Measurements from ENCODE around the gene IMMP2L.
A peak's percentile ranks its signal among the peaks of the same experiment; 100 is the strongest.
"Not testable (repeated sequence)": the region's sequence is repeated elsewhere in the genome, so short reads cannot be mapped to it uniquely, and the experiment has no call there.

IMMP2L gene

DNA sequence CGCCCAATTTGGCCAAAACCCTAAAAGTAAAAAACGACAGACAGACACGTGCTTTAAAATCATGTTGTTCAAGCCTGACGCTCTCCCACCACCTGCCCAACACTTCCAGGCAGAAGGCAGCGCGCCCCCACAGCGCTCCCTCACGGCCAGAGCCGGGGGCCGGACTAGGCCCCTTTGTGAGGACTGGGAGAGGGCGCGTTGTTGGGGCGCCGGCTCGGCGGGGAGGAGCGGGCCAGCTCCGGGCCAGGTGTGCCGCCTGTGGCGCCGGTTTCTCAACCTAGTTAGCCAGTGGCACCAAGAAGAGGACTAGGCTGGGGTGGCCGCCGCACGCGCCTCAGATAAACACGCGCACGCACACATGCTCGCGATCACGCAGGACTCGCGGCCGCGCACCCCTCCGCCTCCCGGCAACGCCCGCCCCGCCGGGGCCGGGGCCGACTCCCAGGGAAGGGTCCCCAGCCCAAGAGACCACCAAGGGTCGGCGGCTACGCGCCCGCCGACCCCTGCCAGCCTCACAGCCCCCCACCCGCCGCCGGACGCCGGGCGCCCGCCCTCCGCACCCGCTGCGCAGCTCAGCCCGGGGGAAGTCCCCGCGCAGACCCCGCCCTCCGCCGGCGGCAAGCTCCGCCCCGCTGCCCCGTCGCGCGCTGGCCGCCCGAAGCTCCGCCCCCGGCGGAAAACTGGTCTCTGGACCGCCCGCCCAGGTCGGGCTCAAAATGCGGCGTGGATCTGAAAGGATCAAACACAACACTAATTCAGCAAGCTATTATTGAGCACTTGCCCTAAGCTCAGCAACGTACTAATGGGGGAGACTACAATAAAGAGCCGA lies at the start of gene IMMP2L:
TSS of gene IMMP2L (minus strand) at position 589 of the 829 bp plus-strand sequence.
- peaks cover 1 to 7% of the 10 kb centered on the region in 2 donors for H3K27me3 Mint-ChIP-seq
- H3K4me3 Mint-ChIP-seq = peak within 1 kb of the TSS; percentile 90 to 95
- peaks cover 18 to 52% of the 10 kb centered on the region in 2 donors for H3K4me1 Mint-ChIP-seq
- peak; percentile 91 for DNase-seq
- H3K9me3 Mint-ChIP-seq = peaks cover 0 to 1% of the 10 kb centered on the region in 2 donors
- peak within 1 kb of the TSS; percentile 96 for H3K27ac Mint-ChIP-seq
- ATAC-seq (replicated peaks) = peak; percentile 94 to 95
- peaks cover 10 to 16% of the 10 kb centered on the region in 2 donors for H3K36me3 Mint-ChIP-seq

DNA sequence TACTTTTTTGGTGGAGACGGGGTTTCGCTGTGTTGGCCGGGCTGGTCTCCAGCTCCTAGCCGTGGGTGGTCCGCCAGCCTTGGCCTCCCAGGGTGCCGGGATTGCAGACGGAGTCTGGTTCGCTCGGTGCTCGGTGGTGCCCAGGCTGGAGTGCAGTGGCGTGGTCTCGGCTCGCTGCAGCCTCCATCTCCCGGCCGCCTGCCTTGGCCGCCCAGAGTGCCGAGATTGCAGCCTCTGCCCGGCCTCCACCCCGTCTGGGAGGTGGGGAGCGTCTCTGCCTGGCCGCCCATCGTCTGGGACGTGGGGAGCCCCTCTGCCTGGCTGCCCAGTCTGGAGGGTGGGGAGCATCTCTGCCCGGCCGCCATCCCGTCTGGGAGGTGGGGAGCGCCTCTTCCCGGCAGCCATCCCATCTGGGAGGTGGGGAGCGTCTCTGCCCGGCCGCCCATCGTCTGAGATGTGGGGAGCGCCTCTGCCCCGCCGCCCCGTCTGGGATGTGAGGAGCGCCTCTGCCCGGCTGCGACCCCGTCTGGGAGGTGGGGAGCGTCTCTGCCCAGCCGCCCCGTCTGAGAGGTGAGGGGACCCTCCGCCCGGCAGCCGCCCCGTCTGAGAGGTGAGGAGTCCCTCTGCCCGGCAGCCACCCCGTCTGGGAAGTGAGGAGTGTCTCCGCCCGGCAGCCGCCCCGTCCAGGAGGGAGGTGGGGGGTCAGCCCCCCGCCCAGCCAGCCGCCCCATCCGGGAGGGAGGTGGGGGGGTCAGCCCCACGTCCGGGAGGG lies 47.4 kb upstream of the IMMP2L start:
- not testable (repeated sequence) for H3K27ac Mint-ChIP-seq; H3K9me3 Mint-ChIP-seq; H3K4me1 Mint-ChIP-seq; H3K27me3 Mint-ChIP-seq; H3K4me3 Mint-ChIP-seq; DNase-seq; H3K36me3 Mint-ChIP-seq; ATAC-seq (replicated peaks)

DNA sequence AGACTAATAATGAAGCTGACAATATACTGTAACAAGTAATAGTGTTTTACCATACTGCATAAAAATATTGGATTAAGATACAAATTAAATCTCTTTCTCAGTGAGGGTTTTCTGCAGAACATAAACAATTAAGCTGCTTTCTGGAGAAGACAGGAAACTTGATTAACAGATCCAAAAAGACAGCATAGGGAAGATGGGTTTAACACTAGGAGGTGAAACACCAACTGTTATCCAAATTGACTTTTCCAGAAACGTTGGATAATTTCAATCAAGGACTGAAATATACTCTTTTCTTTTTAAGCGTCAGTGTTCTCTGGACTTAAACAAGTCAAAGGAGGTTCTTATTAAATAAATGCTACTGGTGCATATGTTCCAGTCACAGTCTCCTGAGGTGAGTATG lies 45.3 kb upstream of the IMMP2L start:
- no peak overlapping the region for H3K27ac Mint-ChIP-seq
- no peaks in the 10 kb centered on the region for H3K36me3 Mint-ChIP-seq
- H3K4me1 Mint-ChIP-seq = no peaks in the 10 kb centered on the region
- ATAC-seq (replicated peaks) = no peak
- H3K9me3 Mint-ChIP-seq = peaks cover 0 to 2% of the 10 kb centered on the region in 2 donors
- peaks cover 0 to 4% of the 10 kb centered on the region in 2 donors for H3K27me3 Mint-ChIP-seq
- DNase-seq = no peak
- H3K4me3 Mint-ChIP-seq = no peak overlapping the region

DNA sequence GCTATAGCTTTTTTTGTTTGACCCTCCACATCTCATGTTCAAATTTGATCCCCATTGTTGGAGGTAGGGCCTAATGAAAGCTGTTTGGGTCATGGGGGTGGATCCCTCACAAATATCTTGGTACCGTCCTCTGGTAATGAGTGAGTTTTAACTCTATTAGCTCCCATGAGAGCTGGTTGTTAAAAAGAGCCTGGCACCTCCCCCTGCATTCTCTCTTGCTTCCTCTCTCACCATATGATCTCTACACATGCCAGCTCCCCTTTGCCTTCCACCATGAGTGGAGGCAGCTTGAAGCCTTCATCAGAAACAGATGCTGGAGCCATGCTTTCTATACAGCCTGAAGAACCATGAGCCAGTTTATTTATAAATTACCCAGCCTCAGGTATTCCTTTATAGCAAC lies 43.0 kb upstream of the IMMP2L start:
- Mint-ChIP-seq H3K4me3 (no peak overlapping the region), H3K36me3 (no peaks in the 10 kb centered on the region), H3K27ac (no peak overlapping the region), H3K9me3 (peaks cover 0 to 2% of the 10 kb centered on the region in 2 donors), H3K4me1 (no peaks in the 10 kb centered on the region), H3K27me3 (peaks cover 0 to 9% of the 10 kb centered on the region in 2 donors)
- DNase-seq (no peak), ATAC-seq (replicated peaks) (no peak)

DNA sequence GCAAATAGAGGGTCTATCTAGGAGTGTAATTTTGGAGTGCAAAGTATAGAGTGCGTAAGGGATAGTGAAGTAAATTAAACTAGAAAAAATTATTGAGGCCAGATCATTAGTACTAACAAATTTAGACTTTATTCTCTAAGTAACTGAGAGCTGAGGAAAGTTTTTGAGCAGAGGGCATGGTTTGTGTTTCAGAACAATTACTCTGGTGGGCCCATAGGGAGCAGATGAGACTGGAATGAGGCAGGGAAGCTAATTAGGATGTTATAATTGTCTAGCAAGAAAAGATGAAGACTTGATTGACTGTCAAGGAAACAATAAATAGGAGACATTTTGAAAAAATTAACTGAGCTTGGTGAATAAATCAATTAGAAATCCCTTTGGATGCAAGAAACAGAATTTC lies 37.8 kb upstream of the IMMP2L start:
- H3K4me1 Mint-ChIP-seq = no peaks in the 10 kb centered on the region
- peaks cover 0 to 15% of the 10 kb centered on the region in 2 donors for H3K27me3 Mint-ChIP-seq
- peaks cover 3 to 4% of the 10 kb centered on the region in 2 donors for H3K36me3 Mint-ChIP-seq
- H3K4me3 Mint-ChIP-seq = no peak overlapping the region
- ATAC-seq (replicated peaks) (no peak), DNase-seq (no peak)
- no peak overlapping the region for H3K27ac Mint-ChIP-seq
- H3K9me3 Mint-ChIP-seq = peaks cover 7 to 10% of the 10 kb centered on the region in 2 donors

DNA sequence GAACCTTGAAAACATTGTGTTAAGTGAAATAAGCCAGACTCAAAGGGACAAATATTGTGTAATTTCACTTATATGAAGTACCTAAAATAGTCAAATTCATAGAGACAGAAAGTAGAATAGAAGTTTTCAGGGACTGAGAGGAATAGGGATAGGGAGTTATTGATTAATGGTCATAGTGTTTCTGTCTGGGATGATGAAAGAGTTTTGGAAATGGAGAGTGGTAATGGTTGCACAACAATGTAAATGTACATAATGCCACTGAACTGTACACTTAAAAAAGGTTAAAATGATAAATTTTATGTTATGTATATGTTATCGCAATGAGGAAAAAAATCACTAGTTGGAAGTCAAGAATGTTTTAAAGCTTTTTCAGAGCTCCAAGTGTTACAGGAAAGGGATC lies 33.5 kb upstream of the IMMP2L start:
- H3K9me3 Mint-ChIP-seq = peaks cover 7 to 8% of the 10 kb centered on the region in 2 donors
- H3K27me3 Mint-ChIP-seq = peaks cover 0 to 6% of the 10 kb centered on the region in 2 donors
- no peak overlapping the region for H3K27ac Mint-ChIP-seq
- no peak for ATAC-seq (replicated peaks)
- no peaks in the 10 kb centered on the region for H3K4me1 Mint-ChIP-seq
- H3K4me3 Mint-ChIP-seq = no peak overlapping the region
- H3K36me3 Mint-ChIP-seq = peaks cover 3 to 4% of the 10 kb centered on the region in 2 donors
- no peak for DNase-seq

DNA sequence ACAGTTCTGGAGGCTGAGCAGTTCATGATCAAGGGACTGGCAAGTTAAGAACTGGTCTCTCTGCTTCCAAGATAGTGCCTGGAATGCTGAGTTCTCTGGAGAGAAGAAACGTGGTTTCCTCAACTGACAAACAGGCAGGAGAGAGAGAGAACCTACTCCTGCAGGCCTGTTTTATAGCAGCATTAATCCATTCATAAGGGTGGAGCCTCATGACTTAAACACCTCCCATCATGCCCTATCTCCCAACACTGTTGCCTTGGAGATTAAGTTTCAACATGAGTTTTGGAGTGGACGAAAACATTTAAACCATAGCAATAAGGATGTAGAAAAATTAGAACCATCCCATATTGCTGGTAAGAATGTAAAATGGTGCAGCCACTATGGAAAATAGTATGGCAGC lies 32.3 kb upstream of the IMMP2L start:
- Mint-ChIP-seq H3K9me3 (peaks cover 7 to 8% of the 10 kb centered on the region in 2 donors), H3K36me3 (peaks cover 3 to 4% of the 10 kb centered on the region in 2 donors), H3K4me1 (no peaks in the 10 kb centered on the region), H3K4me3 (no peak overlapping the region), H3K27ac (no peak overlapping the region), H3K27me3 (peaks cover 0 to 4% of the 10 kb centered on the region in 2 donors)
- DNase-seq = no peak
- ATAC-seq (replicated peaks) = no peak

DNA sequence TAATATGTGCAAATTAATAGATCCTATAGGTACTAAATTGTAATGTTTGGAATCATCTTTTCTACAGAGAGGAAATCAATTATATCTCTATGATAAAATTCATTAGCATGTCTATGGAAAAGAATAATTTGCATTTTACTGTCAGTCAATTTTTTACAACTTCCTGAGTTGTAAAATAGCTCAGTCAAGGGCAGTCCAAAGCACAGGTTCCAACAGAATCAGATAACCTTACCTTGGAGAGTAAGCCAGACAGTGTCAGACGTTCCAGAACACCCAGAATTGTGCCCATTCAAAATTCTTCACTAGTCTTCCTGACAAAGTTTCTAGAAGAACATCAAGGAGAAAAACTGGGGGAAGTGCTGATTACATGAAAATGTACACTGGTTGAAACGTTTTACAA lies 31.1 kb upstream of the IMMP2L start:
- H3K36me3 Mint-ChIP-seq = peaks cover 3 to 4% of the 10 kb centered on the region in 2 donors
- ATAC-seq (replicated peaks) (no peak), DNase-seq (no peak)
- no peak overlapping the region for H3K27ac Mint-ChIP-seq
- H3K27me3 Mint-ChIP-seq = peaks cover 0 to 4% of the 10 kb centered on the region in 2 donors
- H3K4me1 Mint-ChIP-seq = peaks cover 0 to 3% of the 10 kb centered on the region in 2 donors
- H3K4me3 Mint-ChIP-seq = no peak overlapping the region
- peaks cover 7 to 8% of the 10 kb centered on the region in 2 donors for H3K9me3 Mint-ChIP-seq

DNA sequence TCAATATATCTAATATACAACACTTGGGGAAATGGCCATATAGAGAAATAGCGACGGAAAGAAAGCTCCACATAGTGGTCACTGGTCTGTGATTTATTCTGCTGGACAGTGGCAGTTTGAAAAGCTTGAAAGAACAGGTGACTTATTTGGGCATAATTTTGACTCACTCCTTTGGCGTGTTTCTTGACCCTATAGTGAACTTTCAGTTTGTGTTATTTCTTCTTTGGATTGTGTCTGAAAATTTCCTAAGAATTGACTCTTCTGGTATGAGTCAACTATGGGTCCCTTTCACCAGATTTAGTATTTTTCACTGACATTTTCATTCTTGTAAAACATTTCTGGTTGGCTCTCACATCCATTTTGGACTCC lies 25.8 kb upstream of the IMMP2L start:
- Mint-ChIP-seq H3K36me3 (no peaks in the 10 kb centered on the region), H3K4me3 (no peak overlapping the region), H3K9me3 (no peaks in the 10 kb centered on the region), H3K27ac (no peak overlapping the region), H3K4me1 (peaks cover 0 to 5% of the 10 kb centered on the region in 2 donors), H3K27me3 (peaks cover 8 to 12% of the 10 kb centered on the region in 2 donors)
- no peak for DNase-seq
- peak; percentile 80 to 88 for ATAC-seq (replicated peaks)

DNA sequence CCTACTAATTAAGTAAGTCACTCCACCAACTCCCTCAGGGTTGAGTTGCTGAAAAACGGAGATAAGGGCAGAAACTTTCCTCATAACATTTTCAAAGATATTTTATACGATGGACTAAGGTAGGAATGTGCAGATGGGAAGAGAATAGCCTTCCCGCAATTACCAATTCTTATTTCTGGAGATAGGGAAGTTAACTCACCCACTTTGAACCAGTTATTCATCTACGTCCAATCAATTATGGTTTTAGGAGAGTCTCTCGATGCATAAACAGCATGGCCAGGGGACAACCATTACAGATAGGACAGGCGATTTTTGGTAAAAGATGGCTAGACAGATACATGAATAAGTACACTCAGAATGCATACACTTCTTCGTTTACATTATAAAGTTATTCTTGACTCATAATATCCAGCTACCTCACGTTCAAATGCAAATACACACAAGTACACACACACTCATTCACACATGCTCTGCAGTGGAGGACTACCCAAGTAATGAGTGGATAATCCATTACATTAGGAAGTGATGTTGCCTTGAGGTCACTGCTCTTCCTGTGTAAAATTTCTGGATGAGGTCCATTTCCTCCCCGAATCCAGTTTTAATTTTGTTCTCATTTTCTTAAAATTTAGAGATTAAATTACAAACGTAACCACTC lies 25.2 kb upstream of the IMMP2L start:
- H3K36me3 Mint-ChIP-seq = no peaks in the 10 kb centered on the region
- H3K4me3 Mint-ChIP-seq = no peak overlapping the region
- no peak for DNase-seq
- no peak overlapping the region for H3K27ac Mint-ChIP-seq
- H3K9me3 Mint-ChIP-seq = no peaks in the 10 kb centered on the region
- H3K27me3 Mint-ChIP-seq = peaks cover 8 to 12% of the 10 kb centered on the region in 2 donors
- ATAC-seq (replicated peaks) = peak in 1 of 2 donors; percentile 42
- H3K4me1 Mint-ChIP-seq = peaks cover 0 to 5% of the 10 kb centered on the region in 2 donors

DNA sequence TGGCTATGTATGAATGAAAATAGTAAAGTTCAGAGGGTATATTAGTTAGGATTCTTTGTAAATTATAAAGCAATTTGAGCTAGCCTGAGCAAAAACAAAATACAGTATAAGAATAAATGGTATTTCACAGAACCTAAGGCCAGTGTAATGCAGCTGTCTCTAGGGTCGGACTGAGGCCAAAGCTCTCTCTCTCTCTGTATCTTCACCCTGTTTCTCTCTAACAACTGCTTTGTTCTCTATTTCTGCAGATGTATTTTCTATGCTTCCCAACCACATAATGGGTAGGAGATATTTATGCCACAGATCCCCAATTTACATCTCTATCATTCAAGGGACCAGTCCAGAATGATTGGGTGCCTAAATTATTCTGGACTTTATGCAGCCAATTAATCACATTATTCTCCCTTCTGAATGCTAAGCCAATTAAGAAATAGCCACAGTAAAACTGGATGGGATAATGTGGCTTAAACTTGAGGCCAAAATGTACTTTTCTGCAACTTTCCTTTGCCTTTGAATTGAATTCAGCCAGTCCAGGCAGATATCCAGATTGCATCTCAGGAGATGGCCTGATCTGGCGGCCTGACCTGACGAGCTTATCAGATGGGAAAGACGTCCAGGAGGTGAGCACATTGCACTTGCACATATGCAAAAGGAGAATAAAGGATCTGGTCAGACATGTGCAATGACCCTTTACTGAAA lies 24.6 kb upstream of the IMMP2L start:
- no peak overlapping the region for H3K4me3 Mint-ChIP-seq
- H3K9me3 Mint-ChIP-seq = no peaks in the 10 kb centered on the region
- peaks cover 8 to 12% of the 10 kb centered on the region in 2 donors for H3K27me3 Mint-ChIP-seq
- ATAC-seq (replicated peaks) = no peak
- no peak overlapping the region for H3K27ac Mint-ChIP-seq
- H3K4me1 Mint-ChIP-seq = peaks cover 0 to 5% of the 10 kb centered on the region in 2 donors
- no peak for DNase-seq
- no peaks in the 10 kb centered on the region for H3K36me3 Mint-ChIP-seq

DNA sequence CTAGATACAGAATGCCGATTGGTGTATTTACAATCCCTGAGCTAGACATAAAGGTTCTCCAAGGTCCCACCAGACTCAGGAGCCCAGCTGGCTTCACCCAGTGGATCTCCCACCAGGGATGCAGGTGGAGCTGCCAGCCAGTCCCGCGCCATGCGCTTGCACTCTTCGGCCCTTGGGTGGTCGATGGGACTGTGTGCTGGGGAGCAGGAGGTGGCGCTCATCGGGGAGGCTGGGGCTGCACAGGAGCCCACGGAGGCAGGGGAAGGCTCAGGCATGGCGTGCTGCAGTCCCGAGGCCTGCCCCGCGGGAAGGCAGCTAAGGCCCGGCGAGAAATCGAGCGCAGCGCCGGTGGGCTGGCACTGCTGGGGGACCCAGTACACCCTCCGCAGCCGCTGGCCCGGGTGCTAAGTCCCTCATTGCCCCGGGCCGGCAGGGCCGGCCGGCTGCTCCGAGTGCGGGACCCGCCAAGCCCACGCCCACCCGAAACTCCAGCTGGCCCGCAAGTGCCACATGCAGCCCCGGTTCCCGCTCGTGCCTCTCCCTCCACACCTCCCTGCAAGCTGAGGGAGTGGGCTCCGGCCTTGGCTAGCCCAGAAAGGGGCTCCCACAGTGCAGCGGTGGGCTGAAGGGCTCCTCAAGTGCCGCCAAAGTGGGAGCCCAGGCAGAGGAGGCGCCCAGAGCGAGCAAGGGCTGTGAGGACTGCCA lies 19.6 kb upstream of the IMMP2L start:
- Mint-ChIP-seq H3K9me3 (peaks cover 9 to 17% of the 10 kb centered on the region in 2 donors), H3K27me3 (peaks cover 2 to 10% of the 10 kb centered on the region in 2 donors)
- DNase-seq; H3K36me3 Mint-ChIP-seq; H3K27ac Mint-ChIP-seq; H3K4me3 Mint-ChIP-seq; H3K4me1 Mint-ChIP-seq; ATAC-seq (replicated peaks): not testable (repeated sequence)

DNA sequence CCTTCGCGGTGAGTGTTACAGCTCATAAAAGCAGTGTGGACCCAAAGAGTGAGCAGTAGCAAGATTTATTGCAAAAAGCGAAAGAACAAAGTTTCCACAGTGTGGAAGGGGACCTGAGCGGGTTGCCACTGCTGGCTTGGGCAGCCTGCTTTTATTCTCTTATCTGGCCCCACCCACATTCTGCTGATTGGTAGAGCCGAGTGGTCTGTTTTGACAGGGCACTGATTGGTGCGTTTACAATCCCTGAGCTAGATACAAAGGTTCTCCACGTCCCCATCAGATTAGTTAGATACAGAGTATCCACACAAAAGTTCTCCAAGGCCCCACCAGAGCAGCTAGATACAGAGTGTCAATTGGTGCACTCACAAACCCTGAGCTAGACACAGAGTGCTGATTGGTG lies 18.9 kb upstream of the IMMP2L start:
- not testable (repeated sequence) for H3K36me3 Mint-ChIP-seq; H3K4me1 Mint-ChIP-seq; H3K27ac Mint-ChIP-seq; ATAC-seq (replicated peaks); H3K27me3 Mint-ChIP-seq; H3K4me3 Mint-ChIP-seq; DNase-seq
- H3K9me3 Mint-ChIP-seq = peaks cover 9 to 20% of the 10 kb centered on the region in 2 donors

Data from stimulated activated naive B cell treated with anti-CD40 and anti-IgM and Interleukin-4, amounts not matched to agents 10 μg/mL and 1 μg/mL and 100 μg/mL, for 72 hours (primary cell).